Parathyroid adenoma (tissue), 2 donors: ENCODE measurements around the gene GAN.

Source experiments
- H2AFZ ChIP-seq: fragments of 300-600 bp; sonication (generic); one replicate; pipeline ENCODE4 v1.7.0; 2017; ENCODE audit warnings: antibody characterized with exemption, mild to moderate bottlenecking
- H3K27ac ChIP-seq: fragments of 300-600 bp; sonication (generic); one replicate; pipeline ENCODE4 v1.7.0; 2017
- H3K27me3 ChIP-seq: fragments of 300-600 bp; sonication (generic); one replicate; pipeline ENCODE4 v1.7.0; 2017; ENCODE audit warnings: low read length; ENCODE audit not compliant: control insufficient read depth, insufficient read depth
- H3K36me3 ChIP-seq: fragments of 300-600 bp; sonication (generic); one replicate; pipeline ENCODE4 v1.7.0; 2017; ENCODE audit warnings: low read length; ENCODE audit not compliant: control insufficient read depth, insufficient read depth
- H3K4me1 ChIP-seq: fragments of 300-600 bp; sonication (generic); one replicate; pipeline ENCODE4 v1.7.0; 2017; ENCODE audit warnings: control low read depth
- H3K4me2 ChIP-seq: fragments of 300-600 bp; sonication (generic); one replicate; pipeline ENCODE4 v1.7.0; 2017; ENCODE audit warnings: low read length
- H3K4me3 ChIP-seq: fragments of 300-600 bp; sonication (generic); one replicate; pipeline ENCODE4 v1.7.0; 2017; ENCODE audit warnings: low read depth, low read length
- H3K79me2 ChIP-seq: fragments of 300-600 bp; sonication (generic); one replicate; pipeline ENCODE4 v1.7.0; 2017; ENCODE audit warnings: control low read depth
- H3K9ac ChIP-seq: fragments of 300-600 bp; sonication (generic); one replicate; pipeline ENCODE4 v1.7.0; 2017; ENCODE audit warnings: mild to moderate bottlenecking
- H3K9me3 ChIP-seq: fragments of 300-600 bp; sonication (generic); one replicate; pipeline ENCODE4 v1.7.0; 2017; ENCODE audit warnings: low read length; ENCODE audit not compliant: control insufficient read depth
- TF ChIP-seq, protein P1 (sequence below): fragments of 300-600 bp; sonication (generic); IDR thresholded peaks from one replicate; pipeline ENCODE4 v1.7.0; 2017; ENCODE audit warnings: antibody characterized with exemption, mild to moderate bottlenecking
- donor health status: primary hyperparathyroidism.

The GAN gene

DNA sequence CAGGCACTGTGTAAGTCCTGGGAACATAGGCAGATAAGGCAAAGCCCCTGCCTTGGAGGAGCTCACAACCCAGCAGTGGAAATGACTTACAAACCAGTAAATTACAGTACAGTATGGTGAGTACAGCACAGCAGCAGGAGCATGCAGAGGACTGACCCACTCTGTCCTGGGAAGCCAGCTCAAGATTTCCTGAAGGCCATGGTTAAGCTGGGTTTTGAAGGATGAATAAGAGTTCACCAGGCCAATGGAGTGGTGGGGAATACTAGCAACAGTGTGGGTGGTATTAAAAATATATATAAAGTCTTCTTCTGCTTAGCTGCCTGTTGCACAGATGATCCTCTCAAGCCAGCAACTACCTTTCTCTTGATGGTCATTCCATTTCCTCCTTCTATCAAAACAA, 3.0 kb upstream of the GAN start:
- no peaks in the 10 kb centered on the region for H3K9me3 ChIP-seq
- no peak overlapping the region for H3K27ac ChIP-seq
- H3K79me2 ChIP-seq: peaks cover 15% of the 10 kb centered on the region
- no peak overlapping the region for H3K4me3 ChIP-seq
- TF ChIP-seq, protein P1, sequence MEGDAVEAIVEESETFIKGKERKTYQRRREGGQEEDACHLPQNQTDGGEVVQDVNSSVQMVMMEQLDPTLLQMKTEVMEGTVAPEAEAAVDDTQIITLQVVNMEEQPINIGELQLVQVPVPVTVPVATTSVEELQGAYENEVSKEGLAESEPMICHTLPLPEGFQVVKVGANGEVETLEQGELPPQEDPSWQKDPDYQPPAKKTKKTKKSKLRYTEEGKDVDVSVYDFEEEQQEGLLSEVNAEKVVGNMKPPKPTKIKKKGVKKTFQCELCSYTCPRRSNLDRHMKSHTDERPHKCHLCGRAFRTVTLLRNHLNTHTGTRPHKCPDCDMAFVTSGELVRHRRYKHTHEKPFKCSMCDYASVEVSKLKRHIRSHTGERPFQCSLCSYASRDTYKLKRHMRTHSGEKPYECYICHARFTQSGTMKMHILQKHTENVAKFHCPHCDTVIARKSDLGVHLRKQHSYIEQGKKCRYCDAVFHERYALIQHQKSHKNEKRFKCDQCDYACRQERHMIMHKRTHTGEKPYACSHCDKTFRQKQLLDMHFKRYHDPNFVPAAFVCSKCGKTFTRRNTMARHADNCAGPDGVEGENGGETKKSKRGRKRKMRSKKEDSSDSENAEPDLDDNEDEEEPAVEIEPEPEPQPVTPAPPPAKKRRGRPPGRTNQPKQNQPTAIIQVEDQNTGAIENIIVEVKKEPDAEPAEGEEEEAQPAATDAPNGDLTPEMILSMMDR: no peak
- no peak overlapping the region for H3K9ac ChIP-seq
- no peak overlapping the region for H3K4me2 ChIP-seq
- H3K4me1 ChIP-seq: peaks cover 4% of the 10 kb centered on the region
- no peaks in the 10 kb centered on the region for H3K36me3 ChIP-seq
- H3K27me3 ChIP-seq: no peaks in the 10 kb centered on the region
- H2AFZ ChIP-seq: no peak overlapping the region

DNA sequence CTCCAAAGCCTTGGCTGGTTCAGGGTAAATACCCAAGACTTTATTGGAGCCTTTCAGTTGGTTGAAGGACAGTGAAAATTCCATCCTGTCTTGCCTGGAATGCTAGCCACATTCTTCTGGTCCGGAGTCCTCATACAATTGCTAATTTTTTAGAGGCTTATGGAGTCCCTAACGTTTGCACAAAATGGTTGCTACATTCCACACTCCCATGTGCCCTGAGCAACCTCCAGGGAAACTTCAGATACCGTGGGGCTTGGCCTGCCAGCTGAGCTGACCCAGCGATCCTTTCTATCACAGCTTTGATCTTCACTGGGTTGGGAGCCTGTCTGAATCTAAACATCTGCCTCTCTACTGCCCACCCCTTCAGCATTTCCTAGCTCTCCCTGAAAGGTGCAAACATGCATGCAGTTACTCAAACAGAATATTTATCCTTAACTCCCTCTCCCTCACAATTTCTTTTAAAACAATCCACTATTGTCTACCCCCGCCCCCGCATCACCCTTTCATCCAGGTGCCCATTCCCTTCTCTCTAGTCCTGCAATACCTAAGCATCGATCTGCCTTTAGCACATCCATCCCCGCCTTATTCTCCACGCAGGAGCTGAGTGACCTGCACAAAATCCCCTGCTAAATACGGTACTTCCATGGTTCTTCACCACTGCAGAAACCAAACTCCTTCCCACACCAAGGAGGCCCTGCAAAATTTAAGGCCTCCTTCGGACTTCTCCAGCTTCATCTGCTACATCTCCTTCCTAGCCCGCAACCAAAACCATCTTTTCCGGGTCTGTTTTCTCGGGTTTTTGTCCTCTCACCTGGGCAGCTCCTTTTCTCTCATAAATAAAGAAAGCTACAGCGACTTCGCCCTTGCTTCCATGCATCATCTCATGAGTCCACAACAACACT, 810 bp upstream of the GAN start:
- Histone ChIP-seq H3K9ac (peak overlapping the region; percentile 43), H3K9me3 (no peaks in the 10 kb centered on the region), H3K27ac (peak overlapping the region; percentile 73), H3K79me2 (peaks cover 28% of the 10 kb centered on the region), H2AFZ (peak overlapping the region; percentile 98), H3K27me3 (no peaks in the 10 kb centered on the region), H3K4me1 (peaks cover 4% of the 10 kb centered on the region), H3K4me2 (peak overlapping the region; percentile 94), H3K36me3 (no peaks in the 10 kb centered on the region), H3K4me3 (peak overlapping the region; percentile 90)
- TF ChIP-seq, protein P1: no peak

DNA sequence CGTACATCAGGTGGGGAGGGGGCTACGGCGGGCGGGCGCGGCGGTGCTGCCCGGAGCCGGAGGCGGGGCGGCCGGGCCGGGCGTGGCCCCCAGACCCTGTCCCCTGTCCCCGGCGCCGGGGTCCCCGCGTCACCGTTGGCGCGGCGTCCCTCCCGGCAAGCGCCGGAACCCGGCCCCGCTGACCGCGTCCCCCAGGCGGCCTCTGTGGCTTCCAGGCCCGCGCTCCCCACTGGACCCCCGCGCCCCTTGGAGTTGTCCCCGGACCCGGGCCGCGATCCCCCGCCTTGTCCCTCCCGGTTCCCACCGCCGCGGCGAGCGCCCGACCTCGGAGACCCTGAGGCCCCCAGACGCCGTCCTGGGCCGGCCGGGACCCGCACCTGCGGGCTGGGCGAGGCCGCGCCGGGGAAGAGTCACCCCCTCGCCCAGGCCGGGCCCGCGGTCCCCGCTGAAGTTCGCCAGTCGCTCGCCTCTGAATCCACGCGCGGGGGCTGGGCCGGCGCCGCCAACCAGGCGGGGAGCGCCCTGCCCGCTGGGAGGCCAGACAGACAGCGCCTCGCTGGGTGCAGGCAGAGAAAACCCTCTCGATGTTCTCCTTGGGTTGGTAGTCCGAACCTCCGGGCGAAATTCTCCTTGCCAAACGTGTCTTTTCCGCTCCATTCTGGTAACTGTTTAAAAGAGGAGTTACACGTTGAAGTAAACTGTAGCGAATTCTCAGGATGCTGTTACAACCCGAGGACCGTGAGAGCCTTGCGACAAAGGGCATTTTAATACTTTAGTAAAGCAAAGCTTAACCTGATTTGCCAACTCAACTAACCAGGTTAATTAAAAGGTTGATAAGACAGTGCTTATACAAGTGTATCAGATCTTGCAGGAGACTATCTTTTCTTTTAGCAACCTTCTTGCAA, 761 bp downstream of the GAN start:
- Histone ChIP-seq H2AFZ (peak overlapping the region; percentile 98), H3K36me3 (no peaks in the 10 kb centered on the region), H3K27me3 (no peaks in the 10 kb centered on the region), H3K27ac (peak overlapping the region; percentile 73), H3K4me2 (peak overlapping the region; percentile 69), H3K4me3 (peak overlapping the region; percentile 90), H3K79me2 (peaks cover 35% of the 10 kb centered on the region), H3K9ac (no peak overlapping the region), H3K4me1 (peaks cover 4% of the 10 kb centered on the region), H3K9me3 (no peaks in the 10 kb centered on the region)
- TF ChIP-seq, protein P1: no peak

DNA sequence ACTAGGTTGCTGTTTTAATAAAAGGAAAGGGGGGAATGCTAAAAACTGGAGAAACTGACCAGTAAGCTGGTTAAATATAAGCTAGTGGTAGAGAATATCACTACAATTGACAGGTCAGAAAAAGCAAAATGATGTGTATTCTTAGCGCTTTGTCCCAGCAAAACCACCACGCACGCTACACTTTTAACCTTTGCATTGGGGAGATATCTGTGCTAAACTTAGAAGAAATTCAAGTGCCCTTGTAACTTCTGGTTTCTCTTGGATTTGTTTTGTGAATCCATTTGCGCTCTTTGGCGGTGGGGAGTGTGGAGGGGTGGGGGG, 1.4 kb downstream of the GAN start:
- Histone ChIP-seq H3K79me2 (peaks cover 33% of the 10 kb centered on the region), H3K27ac (no peak overlapping the region), H3K4me3 (peak overlapping the region; percentile 90), H3K4me2 (peak overlapping the region; percentile 69), H3K27me3 (no peaks in the 10 kb centered on the region), H3K9ac (no peak overlapping the region), H2AFZ (peak overlapping the region; percentile 98), H3K9me3 (no peaks in the 10 kb centered on the region), H3K4me1 (peaks cover 4% of the 10 kb centered on the region), H3K36me3 (no peaks in the 10 kb centered on the region)
- TF ChIP-seq, protein P1: no peak
